K562 (cell line): ENCODE measurements around the gene LRRC61. TPM values are rescaled to one million over a fixed set of nuclear protein-coding genes. Genes with fewer than 3 reads are reported as not detected.
A peak's percentile ranks its signal among the peaks of the same experiment; 100 is the strongest.

Source experiments
- BCL6 ChIP-seq: fragments of 250-450 bp; sonication (Bioruptor Pico); IDR thresholded peaks from 2 replicates; pipeline ENCODE4 v1.4.0; 2020
- BRF1 ChIP-seq: IDR thresholded peaks from 3 replicates; pipeline ENCODE4 v1.6.1; 2011; ENCODE audit warnings: borderline replicate concordance, mild to moderate bottlenecking; ENCODE audit not compliant: insufficient read length; ENCODE audit errors: extremely low read depth
- E4F1 ChIP-seq: fragments of 250-450 bp; sonication (Bioruptor Pico); IDR thresholded peaks from 2 replicates; pipeline ENCODE4 v1.5.0; 2021; ENCODE audit warnings: mild to moderate bottlenecking, borderline replicate concordance
- EP400 ChIP-seq: fragments of 450-650 bp; IDR thresholded peaks from 2 replicates; pipeline ENCODE4 v1.6.1; 2017; ENCODE audit warnings: antibody characterized with exemption, mild to moderate bottlenecking, moderate library complexity
- HSF4 ChIP-seq: fragments of 250-450 bp; sonication (Bioruptor Pico); IDR thresholded peaks from 2 replicates; pipeline ENCODE4 v2.1.2; 2022; ENCODE audit warnings: mild to moderate bottlenecking, moderate library complexity, borderline replicate concordance
- NFE2 ChIP-seq: IDR thresholded peaks from 2 replicates; pipeline ENCODE4 v1.6.1; 2014; ENCODE audit warnings: antibody characterized with exemption, low read depth
- POLR2H ChIP-seq: IDR thresholded peaks from 2 replicates; pipeline ENCODE4 v1.6.1; 2016; ENCODE audit warnings: missing genetic modification characterization, low read depth, mild to moderate bottlenecking, control low read depth, missing compliant biosample characterization, moderate library complexity
- PRDM10 ChIP-seq: fragments of 450-650 bp; IDR thresholded peaks from 2 replicates; pipeline ENCODE4 v1.6.1; 2018; ENCODE audit not compliant: partially characterized antibody
- TAF9B ChIP-seq: fragments of 450-650 bp; IDR thresholded peaks from 2 replicates; pipeline ENCODE4 v1.6.1; 2018; ENCODE audit warnings: mild to moderate bottlenecking; ENCODE audit not compliant: partially characterized antibody
- TARDBP ChIP-seq: fragments of 450-650 bp; IDR thresholded peaks from 2 replicates; pipeline ENCODE4 v1.6.1; 2016
- TCF15 ChIP-seq: fragments of 250-450 bp; sonication (Bioruptor Pico); IDR thresholded peaks from 2 replicates; pipeline ENCODE4 v1.8.0; 2022; ENCODE audit warnings: moderate library complexity, mild to moderate bottlenecking, inconsistent platforms
- TFAP4 ChIP-seq: sonication (generic); formaldehyde crosslinking; IDR thresholded peaks from 2 replicates; pipeline ENCODE4 v1.8.0; 2022; ENCODE audit warnings: missing genetic modification reagents, mild to moderate bottlenecking, moderate library complexity, borderline replicate concordance
- THAP7 ChIP-seq: fragments of 250-450 bp; sonication (Bioruptor Pico); IDR thresholded peaks from 2 replicates; pipeline ENCODE4 v1.5.0; 2021
- THRB ChIP-seq: fragments of 450-650 bp; formaldehyde crosslinking; conservative IDR thresholded peaks from 2 replicates; pipeline ENCODE4 v1.4.0; 2022; ENCODE audit warnings: mild to moderate bottlenecking, missing genetic modification characterization
- ZKSCAN8 ChIP-seq: fragments of 200-800 bp; sonication (Bioruptor generic); IDR thresholded peaks from 2 replicates; pipeline ENCODE4 v1.6.1; 2016; ENCODE audit warnings: missing genetic modification characterization, missing compliant biosample characterization
- ZNF384 ChIP-seq: IDR thresholded peaks from 2 replicates; pipeline ENCODE4 v1.6.1; 2012; ENCODE audit warnings: low read depth, low read length, improper control_type of control experiment
- ZNF740 ChIP-seq, 3 experiments: fragments of 200-800 bp in 1 of 3; sonication (Bioruptor generic) in 1 of 3; sonication (generic) in 1 of 3; formaldehyde crosslinking in 1 of 3; IDR thresholded peaks; 2 replicates each; pipeline versions ENCODE4 v1.6.1 to v1.8.0; 2016 to 2022; ENCODE audit warnings: mild to moderate bottlenecking in 2 of 3, missing compliant biosample characterization in 2 of 3, missing genetic modification characterization in 2 of 3, missing genetic modification reagents in 1 of 3
- polyA plus RNA-seq, 8 experiments: library from polyadenylated mRNA; depleted of rRNA in 4 of 8; stranded (reverse) in 5 of 8; unstranded in 3 of 8; fragments of >200 nt; fragmentation: Nextera tagmentation in 2 of 8; fragmentation: Illumina TruSeq in 1 of 8; extraction: Ambion mirVana in 2 of 8; extraction: Trizol in 1 of 8; gene quantifications; 2 replicates each; pipeline versions ENCODE4 v1.2.1 to v1.2.3, GENCODE V29; 2011 to 2014; ENCODE audit warnings: inconsistent platforms in 1 of 8, missing spikeins in 1 of 8
- total RNA-seq, 7 experiments: library from RNA; depleted of rRNA in 6 of 7; stranded (reverse); fragments of >200 nt in 6 of 7; fragmentation: Illumina TruSeq in 2 of 7; extraction: Trizol in 2 of 7; gene quantifications; 2 replicates each; pipeline versions ENCODE4 v1.2.1 to v1.2.3, GENCODE V29; 2011 to 2021; ENCODE audit warnings: low replicate concordance in 1 of 7

Gene LRRC61
- total and polyA plus RNA-seq, 9 of the 15 experiments (the other 6 are each of a cell fraction or from before 2014, with no cell fraction given) = 1.3 to 55.2 (median 35.2) TPM

- TF ChIP-seq PRDM10 (peak; percentile 96), ZKSCAN8 (CRISPR knock-in tag) (peak; percentile 47; the same call in 1 of the 2 replicates), BCL6 (CRISPR knock-in tag) (no peak), EP400 (peak; percentile 62), ZNF384 (peak; percentile 62), ZNF740 (CRISPR knock-in tag; IDR thresholded peaks at IDR 0.05) (no peak), ZNF740 (tag; IDR thresholded peaks at IDR 0.05) (no peak), THAP7 (no peak), TAF9B (peak; percentile 10), THRB (CRISPR knock-in tag) (no peak), E4F1 (CRISPR knock-in tag) (no peak), TCF15 (CRISPR knock-in tag) (no peak), TARDBP (peak; percentile 26; the same call in 1 of the 2 replicates), HSF4 (CRISPR knock-in tag) (no peak), TFAP4 (CRISPR knock-in tag) (no peak), BRF1 (no peak), NFE2 (peak; percentile 37), POLR2H (tag) (no peak)
Measured at GRCh38 chr7:150313367-150313809, 9.8 kb upstream of the LRRC61 start (continued).
